SHP77 (cell line): ENCODE results near the gene HDHD5.

ENCODE experiments used
- DNase-seq, 2 experiments: peaks; one replicate each; lab custom pipeline; 2025; lab: John Stamatoyannopoulos, UW

Gene HDHD5

DNA sequence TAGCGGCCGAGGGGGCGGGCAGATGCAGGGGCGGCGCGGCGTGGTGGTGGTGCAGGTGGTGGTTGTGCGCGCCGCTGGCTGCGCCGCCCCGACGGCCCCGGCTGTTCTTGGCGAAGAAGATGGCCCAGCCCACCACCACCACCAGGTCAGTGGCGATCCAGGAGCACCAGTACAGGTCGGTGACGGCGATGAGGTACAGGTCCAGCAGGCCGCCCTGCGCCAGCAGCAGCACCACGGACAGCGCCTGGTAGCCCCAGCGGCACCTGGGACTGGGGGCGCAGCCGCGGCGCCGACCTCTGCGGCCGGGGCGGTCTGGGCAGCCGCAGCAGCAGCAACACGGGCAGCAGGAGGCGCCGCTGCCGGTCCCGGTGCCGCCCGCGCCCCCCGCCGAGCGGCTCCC, 38.8 kb downstream of the HDHD5 start:
- DNase-seq, result no peak

- DNase-seq, result peak in 1 of 2 experiments; percentile 23
Measured at GRCh38 chr22:17119481-17120202, 39.4 kb downstream of the HDHD5 start.

DNA sequence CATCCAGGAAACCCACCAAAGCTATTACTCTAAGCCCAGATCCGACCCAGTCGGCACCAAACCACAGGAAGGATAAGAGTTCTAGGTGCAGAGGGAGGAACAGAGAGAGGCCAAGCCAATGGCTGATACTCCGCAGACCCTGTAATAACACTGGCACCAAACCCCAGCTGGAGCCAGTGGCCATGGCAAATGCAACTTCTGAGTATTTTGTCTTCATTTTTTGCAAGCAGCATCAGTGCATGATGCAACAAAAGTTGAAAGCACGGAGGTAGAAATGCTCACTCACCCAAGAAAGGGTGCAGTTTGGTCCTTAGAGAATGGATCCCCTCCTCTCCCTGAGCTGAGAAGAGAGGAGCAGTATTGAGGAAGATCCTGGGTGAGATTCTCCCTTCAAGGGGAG, 40.7 kb downstream of the HDHD5 start:
- DNase-seq, result no peak

DNA sequence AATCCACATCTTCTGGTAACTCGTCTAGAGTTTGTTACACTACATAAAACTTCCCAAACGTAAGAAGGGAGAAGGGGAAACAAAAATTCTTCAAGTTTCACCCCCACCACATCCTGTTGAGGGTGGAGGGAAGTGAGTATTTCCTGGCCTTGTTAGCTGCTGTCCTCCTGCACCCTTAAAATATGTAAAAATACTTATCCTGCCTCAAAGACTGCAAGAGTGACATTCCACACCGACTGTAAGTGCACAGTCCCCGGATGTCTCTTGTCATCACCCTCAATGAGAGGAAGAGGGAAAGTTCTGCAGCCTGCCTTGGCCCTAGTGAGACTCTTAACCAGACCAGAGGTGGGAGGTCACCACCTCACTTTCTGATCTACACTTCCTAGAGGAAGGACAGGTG, 41.2 kb downstream of the HDHD5 start:
- no peak for DNase-seq

DNA sequence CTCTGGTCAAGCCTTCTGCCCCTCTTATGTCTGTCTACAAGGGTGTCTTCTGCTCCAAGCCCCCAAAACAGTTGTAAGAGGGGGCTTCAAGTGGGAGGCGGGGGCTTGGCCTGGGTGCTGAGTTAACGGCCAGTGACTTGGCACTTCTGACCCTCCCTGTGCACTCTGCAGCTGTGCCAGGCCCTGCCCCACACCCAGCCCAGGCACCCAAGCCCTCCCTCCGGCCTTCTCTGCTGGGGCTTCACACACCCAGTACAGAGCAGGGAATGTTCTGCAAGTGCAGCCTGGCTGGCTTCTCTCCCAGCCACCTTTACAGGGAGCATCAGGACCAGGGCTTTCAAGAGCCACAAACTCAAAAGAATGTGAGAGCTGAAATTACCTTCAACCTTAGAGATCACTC, 41.7 kb downstream of the HDHD5 start:
- DNase-seq, result no peak

DNA sequence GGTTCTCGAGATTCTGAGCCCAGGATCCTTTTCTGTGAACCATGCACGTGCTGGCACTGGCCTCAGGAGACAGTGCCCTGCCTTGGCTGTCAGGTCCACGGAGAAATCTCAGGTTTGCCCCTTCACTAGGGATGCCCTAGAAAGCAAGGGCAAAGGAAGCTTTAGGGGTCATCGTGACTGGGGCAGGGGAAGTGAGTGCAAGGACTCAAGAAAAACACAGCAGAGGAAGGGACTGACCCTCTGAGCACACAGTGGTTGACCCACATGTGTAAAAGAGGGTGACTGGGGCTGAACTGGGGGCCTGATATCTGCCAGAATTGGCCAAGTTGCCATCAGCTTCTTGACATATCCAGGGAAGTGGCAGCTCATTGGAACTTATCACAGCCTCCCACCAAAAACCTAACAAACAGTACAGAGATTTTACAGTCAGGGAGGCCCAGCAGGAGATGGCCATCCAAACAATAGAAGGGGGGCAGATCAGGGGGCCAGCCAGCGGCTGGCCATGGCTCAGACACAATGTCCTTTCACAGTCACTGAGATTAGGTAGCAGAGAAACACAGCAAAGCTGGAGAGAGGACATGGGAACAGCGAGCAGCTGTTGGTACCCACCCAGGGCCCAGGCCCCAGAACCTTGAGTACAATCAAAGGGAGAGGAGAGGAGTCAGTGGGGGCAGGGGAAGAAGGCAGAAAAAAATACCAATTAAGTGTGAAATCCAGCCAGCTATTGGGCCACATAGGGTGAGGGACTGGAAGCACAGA, 42.3 kb downstream of the HDHD5 start:
- DNase-seq, result no peak

DNA sequence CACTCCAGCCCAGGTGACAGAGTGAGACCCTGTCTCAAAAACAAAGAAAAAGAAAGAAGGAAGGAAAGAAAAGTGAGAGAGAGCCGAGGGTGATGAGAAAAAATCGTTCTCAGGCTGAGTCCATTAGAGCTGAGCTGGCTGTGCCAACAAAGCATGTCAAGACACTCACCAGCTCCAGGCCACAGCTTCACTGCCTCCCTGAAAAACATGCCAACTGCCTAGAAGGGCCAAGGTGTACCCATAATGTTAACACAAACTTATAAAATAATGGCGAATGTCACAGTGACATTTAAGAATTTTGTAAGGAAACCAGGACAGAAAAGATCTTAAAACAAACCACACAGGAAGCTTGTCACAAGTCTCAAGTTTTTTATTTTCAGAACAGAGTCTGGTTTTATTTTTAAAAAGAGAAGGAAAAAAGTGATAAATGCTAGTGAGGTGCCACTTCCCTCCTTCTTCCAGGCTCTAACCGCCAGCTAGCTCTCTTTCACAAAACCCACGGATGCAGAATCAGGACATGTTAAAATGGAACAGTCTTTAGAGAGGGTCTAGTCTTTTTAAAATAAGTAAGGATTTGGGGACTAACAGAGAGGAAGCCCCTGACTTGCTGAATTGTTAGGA, 43.0 kb downstream of the HDHD5 start:
- DNase-seq, result no peak

DNA sequence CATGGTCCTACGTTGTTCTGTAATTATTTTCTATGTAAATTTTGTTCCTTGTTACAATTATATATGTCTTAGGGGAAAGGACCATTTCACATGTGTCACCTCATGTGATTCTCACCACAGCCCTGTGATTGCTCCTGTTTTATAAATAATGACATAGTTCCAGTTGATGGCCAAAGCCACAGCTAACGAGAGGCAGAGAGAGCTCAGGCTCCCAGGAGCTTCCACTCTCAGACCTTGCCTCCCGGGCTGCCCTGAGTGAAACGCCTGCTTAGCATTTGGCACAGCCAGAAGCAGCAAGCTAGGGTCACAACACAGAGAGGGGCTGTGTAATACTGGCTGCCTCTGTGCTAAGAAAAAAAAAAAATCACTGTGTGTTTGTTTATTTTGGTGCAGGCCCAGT, 43.8 kb downstream of the HDHD5 start:
- no peak for DNase-seq

DNA sequence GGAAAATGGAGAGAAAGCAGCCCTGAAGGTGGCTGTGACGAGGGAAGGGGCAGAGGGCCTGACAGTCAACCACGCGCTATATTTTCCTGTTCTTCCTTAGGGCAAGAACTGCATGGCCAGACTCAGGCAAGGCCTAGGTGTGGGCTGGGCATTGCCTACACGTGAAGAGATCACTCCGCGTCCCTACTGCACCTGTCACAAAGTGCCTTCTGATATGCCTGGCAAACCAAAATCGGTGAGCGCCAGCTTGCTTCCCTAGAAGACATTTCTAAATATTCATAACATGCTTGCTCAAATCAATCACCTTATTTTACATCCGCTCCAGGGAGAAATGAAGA, 44.2 kb downstream of the HDHD5 start:
- no peak for DNase-seq

DNA sequence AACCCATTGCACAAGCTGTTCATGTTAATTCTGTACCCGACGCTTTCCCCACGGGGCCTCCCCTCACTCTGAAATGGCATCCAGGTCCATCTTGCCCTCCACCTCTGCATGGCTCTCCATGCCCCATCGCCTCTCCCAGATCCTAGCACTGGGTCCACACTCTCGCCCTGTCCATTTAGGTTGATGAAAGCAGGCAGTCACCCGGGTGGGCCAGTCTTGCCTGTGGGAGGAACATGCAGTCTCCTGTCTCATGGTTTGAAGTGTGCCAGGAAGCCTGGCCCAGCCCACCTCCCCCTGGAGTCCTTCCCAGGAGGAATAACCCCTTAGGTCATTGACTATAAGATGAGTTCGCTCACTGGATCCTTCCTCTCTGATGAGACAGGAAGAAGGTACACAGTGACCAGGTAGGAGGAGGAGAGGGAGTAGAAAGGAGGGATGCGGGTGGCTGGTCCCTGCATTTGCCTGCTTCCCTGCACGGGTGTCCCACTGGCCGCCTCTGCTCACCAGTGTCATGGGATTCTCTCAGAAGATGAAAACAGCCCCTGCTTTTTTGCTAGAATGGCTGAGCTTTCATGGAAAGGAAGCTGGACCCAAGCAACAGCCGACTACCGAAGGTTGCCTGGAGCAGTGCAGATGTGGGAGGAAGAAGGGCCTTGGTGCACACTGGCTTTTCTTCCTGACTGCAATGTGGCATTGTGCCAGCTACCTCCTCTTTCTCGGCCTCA, 44.7 kb downstream of the HDHD5 start:
- DNase-seq, result no peak

DNA sequence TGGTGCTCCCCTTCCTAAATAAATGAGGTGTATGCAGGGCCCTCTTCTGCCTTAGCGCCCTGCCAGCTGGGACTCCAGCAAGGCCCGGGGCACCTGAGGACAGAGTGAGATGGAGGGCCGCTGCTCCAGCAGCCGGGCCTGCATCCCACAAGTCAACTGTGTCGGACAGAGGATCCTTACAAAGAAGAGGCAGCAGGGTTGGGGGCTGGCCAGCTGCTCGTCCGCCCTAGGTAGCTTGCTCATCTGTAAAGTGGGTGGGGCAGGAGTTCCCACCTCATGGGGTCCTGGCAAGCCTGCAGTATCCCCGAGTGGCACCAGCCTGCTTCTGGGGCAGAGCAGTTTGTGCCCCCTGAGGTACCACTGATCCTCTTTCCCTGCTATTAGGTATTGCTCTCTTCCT, 45.5 kb downstream of the HDHD5 start:
- DNase-seq, result no peak

DNA sequence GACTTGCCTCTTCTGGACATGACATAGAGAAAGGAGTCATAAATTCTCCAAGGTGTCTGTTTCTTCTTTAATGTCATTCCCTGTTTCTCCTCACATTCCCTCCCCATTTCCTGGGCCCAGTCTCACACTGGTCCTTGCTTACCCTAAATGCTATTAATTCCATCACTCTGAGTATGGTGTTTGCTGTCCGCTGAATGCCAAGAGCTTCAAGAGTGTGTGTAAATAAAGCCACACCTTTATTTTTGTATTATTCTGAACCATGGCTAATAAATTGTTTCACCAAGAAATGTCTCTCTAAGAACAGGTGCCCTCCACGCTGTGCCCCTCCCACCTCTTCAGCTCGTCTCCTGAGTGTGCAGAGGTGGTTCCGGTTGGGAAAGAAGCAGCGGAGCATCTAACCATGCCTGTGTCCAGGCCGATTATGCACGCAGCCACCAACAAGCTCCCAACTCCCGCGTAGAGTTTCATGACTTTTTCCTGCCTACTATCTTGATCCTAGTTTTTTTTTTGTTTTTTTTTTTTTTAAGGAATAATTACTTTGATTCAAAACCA, 46.5 kb downstream of the HDHD5 start:
- peak in 1 of 2 experiments; percentile 1 for DNase-seq

DNA sequence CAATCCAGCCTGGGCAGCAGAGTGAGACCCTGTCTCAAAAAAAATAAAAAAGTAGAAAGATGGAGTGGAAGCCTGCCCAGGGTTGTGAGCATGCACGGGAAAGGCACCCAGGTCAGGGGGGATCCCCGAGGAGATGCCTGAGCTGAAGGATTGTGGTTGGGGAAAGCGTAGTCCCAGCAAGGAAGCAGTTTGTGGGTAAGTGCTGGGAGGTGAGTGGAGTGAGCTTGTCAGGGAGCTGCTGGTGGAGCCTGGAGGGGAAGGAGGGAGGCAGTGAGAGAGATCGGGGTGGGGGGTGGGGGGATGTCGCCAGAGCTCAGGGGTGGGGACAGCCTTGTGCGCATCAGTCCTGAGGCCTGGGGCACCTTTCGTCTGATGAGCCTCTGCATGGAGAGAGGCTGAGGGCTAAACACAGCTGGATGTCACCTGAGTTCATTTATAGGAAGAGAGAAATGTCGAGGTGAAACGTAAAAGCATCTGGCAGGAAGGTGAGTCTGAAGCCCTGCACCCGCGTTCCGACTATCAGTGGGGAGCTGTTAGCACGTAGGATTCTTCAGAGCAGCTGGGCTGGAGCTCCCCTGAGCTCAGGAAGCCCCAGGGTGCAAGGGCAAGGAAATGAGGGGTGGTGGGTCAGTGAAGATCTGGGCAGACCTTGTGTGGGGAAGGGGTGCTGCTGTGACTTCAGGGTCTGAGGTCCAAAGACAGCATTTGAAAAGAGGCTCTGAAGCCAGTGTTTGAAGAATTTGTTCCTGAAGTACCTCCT, 48.1 kb downstream of the HDHD5 start:
- no peak for DNase-seq

- no peak for DNase-seq
Measured at GRCh38 chr22:17109976-17110375, 49.1 kb downstream of the HDHD5 start.

DNA sequence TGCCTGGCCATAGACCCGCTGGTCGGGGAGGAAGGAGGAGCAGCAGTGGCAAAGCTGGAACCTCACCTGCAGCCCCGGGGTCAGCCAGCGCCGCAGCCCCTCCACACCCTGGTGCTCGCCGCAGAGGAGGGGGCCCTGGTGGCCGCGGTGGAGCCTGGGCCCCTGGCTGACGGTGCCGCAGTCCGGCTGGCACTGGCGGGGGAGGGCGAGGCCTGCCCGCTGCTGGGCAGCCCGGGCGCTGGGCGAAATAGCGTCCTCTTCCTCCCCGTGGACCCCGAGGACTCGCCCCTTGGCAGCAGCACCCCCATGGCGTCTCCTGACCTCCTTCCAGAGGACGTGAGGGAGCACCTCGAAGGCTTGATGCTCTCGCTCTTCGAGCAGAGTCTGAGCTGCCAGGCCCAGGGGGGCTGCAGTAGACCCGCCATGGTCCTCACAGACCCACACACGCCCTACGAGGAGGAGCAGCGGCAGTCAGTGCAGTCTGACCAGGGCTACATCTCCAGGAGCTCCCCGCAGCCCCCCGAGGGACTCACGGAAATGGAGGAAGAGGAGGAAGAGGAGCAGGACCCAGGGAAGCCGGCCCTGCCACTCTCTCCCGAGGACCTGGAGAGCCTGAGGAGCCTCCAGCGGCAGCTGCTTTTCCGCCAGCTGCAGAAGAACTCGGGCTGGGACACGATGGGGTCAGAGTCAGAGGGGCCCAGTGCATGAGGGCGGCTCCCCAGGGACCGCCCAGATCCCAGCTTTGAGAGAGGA, 49.8 kb downstream of the HDHD5 start:
- no peak for DNase-seq

DNA sequence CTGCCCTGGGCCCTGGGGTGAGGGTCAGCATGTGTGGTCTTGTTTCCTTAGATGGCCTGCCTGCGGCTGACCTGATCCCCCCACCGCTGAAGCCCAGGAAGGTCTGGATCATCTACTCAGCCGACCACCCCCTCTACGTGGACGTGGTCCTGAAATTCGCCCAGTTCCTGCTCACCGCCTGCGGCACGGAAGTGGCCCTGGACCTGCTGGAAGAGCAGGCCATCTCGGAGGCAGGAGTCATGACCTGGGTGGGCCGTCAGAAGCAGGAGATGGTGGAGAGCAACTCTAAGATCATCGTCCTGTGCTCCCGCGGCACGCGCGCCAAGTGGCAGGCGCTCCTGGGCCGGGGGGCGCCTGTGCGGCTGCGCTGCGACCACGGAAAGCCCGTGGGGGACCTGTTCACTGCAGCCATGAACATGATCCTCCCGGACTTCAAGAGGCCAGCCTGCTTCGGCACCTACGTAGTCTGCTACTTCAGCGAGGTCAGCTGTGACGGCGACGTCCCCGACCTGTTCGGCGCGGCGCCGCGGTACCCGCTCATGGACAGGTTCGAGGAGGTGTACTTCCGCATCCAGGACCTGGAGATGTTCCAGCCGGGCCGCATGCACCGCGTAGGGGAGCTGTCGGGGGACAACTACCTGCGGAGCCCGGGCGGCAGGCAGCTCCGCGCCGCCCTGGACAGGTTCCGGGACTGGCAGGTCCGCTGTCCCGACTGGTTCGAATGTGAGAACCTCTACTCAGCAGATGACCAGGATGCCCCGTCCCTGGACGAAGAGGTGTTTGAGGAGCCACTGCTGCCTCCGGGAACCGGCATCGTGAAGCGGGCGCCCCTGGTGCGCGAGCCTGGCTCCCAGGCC, 50.6 kb downstream of the HDHD5 start:
- DNase-seq, result no peak

- DNase-seq, result no peak
Measured at GRCh38 chr22:17107547-17107810, 51.6 kb downstream of the HDHD5 start.

DNA sequence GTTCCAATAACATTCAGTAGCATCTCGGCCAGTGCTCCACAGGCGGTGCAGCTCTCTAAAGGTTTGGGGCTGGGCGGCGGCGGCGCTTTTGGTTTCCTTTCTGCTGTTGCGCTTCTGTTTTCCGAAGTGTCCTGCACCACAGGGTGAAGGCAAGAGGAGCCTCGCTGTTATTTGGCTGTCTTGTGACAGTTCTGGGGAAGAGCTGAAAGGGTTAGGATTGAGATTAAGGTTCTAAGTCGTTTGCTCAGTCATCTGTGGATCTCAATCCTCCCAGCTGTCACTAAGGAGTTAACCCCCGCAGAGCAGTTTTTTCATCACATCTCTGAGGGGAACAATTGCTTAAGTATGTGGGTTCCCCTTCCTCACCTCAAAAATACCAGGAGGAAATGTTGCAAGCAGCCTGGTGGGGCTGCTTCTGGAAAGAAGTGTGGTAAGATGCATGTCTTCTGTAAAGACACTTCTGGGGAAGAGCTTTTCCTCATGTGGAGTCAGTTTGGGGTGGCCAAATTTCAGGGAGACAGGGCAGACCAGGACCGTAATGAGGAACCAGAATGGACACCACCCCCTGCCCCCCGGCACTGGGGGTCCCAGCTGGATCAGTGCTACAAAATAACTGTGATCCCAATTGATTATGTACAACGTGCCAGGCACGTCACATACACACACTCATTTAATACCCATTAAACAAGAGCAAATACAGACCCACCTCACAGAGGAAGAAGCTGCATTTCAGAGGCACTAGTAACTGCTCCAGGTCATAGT, 52.1 kb downstream of the HDHD5 start:
- no peak for DNase-seq

- DNase-seq, result no peak
Measured at GRCh38 chr22:17106161-17106784, 52.8 kb downstream of the HDHD5 start.
